Raji (cell line): ENCODE data around the gene AP1M2.

Experiments used
- POLR2A ChIP-seq: IDR thresholded peaks from 2 replicates; pipeline ENCODE4 v1.6.1; 2011; ENCODE audit warnings: low read depth, low read length, control low read depth; ENCODE audit not compliant: insufficient read depth

AP1M2 gene

GRCh38 chr19:10555610-10555973 lies 31.5 kb downstream of the AP1M2 start:
- TF ChIP-seq POLR2A, result no peak

DNA sequence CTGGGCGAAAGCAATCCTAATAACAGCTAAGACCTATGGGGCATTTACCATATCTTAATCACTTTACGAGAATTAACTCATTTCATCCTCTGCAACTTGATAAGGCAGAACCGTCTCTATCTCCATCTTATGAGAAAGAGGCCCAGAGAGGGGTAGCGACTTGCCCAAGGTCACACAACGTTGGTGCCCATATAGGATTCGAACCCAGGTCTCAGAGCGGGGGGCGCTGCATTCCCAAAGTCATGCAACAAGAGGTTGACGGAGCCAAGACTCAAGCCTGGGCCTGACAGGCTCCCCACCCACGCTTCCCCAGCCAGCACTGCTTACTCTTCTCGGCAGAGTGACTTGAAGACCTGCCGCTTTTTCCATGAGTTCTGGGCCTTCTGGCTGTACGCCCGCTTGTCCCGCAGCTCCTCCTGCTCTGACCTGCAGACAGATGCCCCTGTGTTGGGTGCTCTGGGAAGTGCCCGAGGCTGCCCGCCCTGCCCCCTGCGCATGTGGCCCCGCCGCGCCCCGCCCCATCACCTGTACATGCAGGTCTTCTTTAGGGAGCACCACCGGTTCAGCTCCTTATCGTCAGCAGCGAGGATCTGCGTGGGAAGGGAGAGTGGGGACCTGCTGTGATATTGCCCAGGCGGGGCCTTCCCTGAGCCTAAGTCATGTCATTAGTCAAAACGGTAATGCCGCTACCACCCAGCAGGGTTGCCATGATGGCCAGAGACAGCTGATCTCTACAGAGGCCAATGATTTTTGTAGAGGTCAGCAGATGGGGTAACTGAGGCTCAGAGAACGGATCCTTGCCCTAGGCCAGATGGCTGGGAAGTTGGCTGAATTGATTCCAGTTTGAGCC lies 32.1 kb downstream of the AP1M2 start:
- no peak for TF ChIP-seq POLR2A

GRCh38 chr19:10553943-10554381 lies 33.1 kb downstream of the AP1M2 start:
- TF ChIP-seq POLR2A, result no peak

DNA sequence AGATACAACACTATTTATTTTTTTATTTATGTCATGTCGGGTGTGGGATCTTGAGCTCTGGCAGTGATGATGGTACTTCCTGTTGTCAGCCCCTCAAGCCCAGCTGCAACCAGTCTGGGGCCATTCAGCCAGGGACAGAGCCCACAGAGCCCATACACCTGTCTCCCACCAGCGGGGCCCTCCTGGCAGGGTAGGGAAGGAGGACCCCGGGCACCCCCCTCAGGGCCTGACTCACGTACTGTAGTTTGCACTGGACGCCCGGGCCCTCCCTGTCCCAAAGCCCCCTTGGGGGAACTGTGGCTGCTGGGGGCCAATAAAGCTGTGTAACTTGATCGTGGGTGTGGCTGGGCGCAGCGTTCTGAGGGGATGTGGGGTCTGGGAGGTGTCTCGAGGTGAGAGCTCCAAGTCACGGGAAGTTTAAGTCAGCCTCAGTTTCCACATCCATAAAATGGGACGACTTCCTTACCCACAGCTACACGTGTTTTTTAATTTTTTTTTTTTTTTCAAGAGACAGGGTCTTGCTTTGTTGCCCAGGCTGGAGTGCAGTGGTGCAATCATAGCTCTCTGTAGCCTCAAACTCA lies 33.9 kb downstream of the AP1M2 start:
- no peak for TF ChIP-seq POLR2A

DNA sequence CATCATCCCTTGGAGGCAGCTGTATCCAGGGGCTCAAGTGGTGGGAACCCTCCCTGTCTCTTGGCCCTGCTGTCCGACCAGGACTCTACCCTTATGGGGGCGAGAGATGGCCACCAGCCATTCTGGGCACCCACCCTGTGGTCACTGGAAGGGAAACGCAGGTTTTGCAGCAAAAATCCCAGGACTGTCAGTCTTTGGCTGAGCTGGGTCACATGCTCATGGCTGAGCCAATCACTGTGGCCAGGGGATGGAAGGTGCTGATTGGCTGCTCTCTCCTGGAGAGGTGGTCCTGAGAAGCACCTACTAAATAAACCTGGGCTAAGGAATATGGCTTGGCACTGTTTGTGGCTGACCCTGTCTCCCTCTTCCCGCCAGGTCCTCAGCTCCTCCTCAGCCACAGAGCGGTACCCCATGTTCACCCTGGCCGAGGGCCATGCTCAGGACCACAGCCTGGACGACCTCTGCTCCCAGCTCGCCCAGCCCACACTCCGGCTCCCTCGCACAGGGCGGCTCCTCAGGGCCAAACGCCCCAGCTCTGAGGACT lies 34.5 kb downstream of the AP1M2 start:
- TF ChIP-seq POLR2A, result 0 out of 2 replicates have a peak, but pooled peaks have one; percentile 13

DNA sequence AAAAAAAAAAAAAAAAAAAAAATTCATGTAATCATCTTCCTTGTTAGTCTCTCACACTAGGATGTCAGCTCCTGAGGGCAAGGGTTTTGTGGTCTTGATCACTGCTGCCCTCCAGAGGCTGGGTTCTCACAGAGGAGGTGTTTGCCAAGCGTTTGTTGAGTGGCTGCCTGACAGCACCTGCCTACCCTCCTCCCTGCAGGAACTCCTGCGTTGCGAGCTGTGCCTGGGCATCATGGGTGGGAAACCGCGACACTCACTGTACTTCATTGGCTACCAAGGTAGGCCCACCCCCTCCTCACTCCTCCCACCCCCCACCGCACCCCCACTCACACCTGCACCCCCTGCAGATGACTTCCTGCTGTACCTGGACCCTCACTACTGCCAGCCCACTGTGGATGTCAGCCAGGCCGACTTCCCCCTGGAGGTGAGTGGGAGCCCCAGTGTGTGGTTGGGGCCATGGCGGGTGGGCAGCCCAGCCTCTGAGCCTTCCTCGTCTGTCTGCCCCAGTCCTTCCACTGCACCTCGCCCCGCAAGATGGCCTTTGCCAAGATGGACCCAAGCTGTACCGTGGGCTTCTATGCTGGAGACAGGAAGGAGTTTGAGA lies 35.3 kb downstream of the AP1M2 start:
- peak; percentile 26; the same call in 1 of the 2 replicates for TF ChIP-seq POLR2A

- TF ChIP-seq POLR2A, result no peak
Observed at GRCh38 chr19:10550336-10550735, 36.8 kb downstream of the AP1M2 start.

DNA sequence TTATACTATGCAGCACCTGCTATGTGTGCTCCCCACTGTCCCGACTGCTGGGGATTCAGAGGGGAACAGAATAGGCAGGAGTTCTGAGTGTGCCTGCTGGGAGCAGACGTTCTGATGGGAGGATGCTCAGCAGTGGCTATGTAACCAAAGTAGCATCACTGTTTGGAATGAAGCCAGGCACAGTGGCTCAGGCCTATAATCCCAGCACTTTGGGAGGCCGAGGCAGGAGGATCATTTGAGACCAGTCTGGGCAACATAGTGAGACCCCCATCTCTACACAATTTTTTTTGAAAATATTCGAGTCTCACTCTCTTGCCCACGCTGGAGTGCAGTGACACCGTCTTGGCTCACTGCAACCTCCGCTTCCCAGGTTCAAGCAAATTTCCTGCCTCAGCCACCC lies 37.4 kb downstream of the AP1M2 start:
- TF ChIP-seq POLR2A, result no peak

- TF ChIP-seq POLR2A, result no peak
Observed at GRCh38 chr19:10548746-10549276, 38.3 kb downstream of the AP1M2 start.

- no peak for TF ChIP-seq POLR2A
Observed at GRCh38 chr19:10546817-10547216, 40.3 kb downstream of the AP1M2 start.

GRCh38 chr19:10544753-10545251 lies 42.3 kb downstream of the AP1M2 start:
- TF ChIP-seq POLR2A, result no peak

DNA sequence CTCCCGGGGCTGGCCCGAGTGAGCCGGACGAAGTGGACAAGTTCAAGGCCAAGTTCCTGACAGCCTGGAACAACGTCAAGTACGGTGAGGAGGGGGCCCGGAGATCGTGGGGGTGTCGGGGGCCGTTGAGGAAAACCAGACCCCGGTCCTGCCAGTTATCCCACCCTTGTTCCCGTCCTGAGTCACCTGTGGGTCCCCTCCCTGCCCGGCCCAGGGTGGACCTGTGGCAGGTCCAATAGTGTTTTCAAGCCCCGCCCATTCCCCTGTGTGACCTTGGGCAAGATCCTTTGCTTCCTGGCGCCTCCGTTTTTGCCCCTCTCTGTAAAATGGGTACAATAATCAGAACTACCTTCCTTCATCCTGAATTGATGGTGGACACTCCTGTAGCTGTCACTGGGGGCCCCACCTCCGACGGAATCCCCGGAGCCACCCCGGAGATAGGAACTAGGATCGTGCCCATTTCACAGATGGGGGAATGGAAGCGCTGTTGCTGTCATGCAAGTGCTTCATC lies 42.8 kb downstream of the AP1M2 start:
- TF ChIP-seq POLR2A, result no peak; the same call in 1 of the 2 replicates

- peak; percentile 71 for TF ChIP-seq POLR2A
Observed at GRCh38 chr19:10543420-10544241, 43.5 kb downstream of the AP1M2 start, which contains the start of gene ATG4D. ATG4D (plus strand) TSS chr19:10543904; CDS start chr19:10544091, 187 bp downstream.

GRCh38 chr19:10543059-10543419 lies 44.1 kb downstream of the AP1M2 start:
- no peak for TF ChIP-seq POLR2A
